Panc1 (cell line): ENCODE measurements around the gene RBMX. TPM values are rescaled to one million over a fixed set of nuclear protein-coding genes. Genes with fewer than 3 reads are reported as not detected.

Source experiments
- ATAC-seq: fragments of 200-7000 bp; cut with Tn5 transposase; 2 replicates; pipeline ENCODE4 v1.9.1; 2020; ENCODE audit warnings: mild to moderate bottlenecking, moderate library complexity
- BruUV-seq: library from RNA; stranded (reverse); fragments of 400-500 nt; replicated peaks from 2 replicates; lab custom pipeline; 2021; lab: Mats Ljungman, UMichigan
- CTCF ChIA-PET: fragments of 300-600 bp; sonication (Branson Sonifier 250); formaldehyde crosslinking; loops from one replicate; lab custom pipeline; 2022; ENCODE audit warnings: antibody characterized with exemption; lab: Charles Lee
- POLR2A ChIA-PET: fragments of 300-600 bp; sonication (Branson Sonifier 250); formaldehyde crosslinking; loops from one replicate; lab custom pipeline; 2022; ENCODE audit warnings: antibody characterized with exemption; lab: Charles Lee
- DNase-seq: peaks from one replicate; pipeline ENCODE4 v3.0.0-alpha.2; 2010; ENCODE audit warnings: low read depth, low spot score
- H3K27ac ChIP-seq: 2 replicates; pipeline ENCODE4 v1.5.1; 2011; ENCODE audit warnings: mild to moderate bottlenecking, low read length, inconsistent platforms
- H3K27me3 ChIP-seq: fragments of 200-500 bp; sonication (Bioruptor generic); 2 replicates; pipeline ENCODE4 v1.6.0; 2014; ENCODE audit warnings: low read length, inconsistent platforms; ENCODE audit not compliant: control insufficient read depth, insufficient read depth
- H3K36me3 ChIP-seq: fragments of 200-500 bp; sonication (Bioruptor generic); 2 replicates; pipeline ENCODE4 v1.5.1; 2014; ENCODE audit warnings: inconsistent platforms, mild to moderate bottlenecking, low read length, moderate library complexity; ENCODE audit not compliant: control insufficient read depth, insufficient read depth
- H3K4me1 ChIP-seq: 2 replicates; pipeline ENCODE4 v1.5.1; 2011; ENCODE audit warnings: inconsistent platforms, mild to moderate bottlenecking, low read length, moderate library complexity; ENCODE audit not compliant: control insufficient read depth, insufficient read depth
- H3K4me3 ChIP-seq, 2 experiments: 2 replicates each; pipeline ENCODE4 v1.5.1; 2011 to 2012; ENCODE audit warnings: low read depth in 2 of 2, low read length in 2 of 2, mild to moderate bottlenecking in 2 of 2, inconsistent platforms in 1 of 2, moderate library complexity in 1 of 2
- H3K9me3 ChIP-seq: fragments of 200-500 bp; sonication (Bioruptor generic); 2 replicates; pipeline ENCODE4 v1.5.1; 2014; ENCODE audit warnings: low read depth, mild to moderate bottlenecking, inconsistent platforms, low read length, moderate library complexity; ENCODE audit not compliant: control insufficient read depth, insufficient read depth
- CTCF ChIP-seq: fragments of 450-650 bp; IDR thresholded peaks from 2 replicates; pipeline ENCODE4 v1.5.1; 2017; ENCODE audit warnings: mild to moderate bottlenecking
- POLR2AphosphoS5 ChIP-seq: IDR thresholded peaks from 2 replicates; pipeline ENCODE4 v1.6.1; 2012; ENCODE audit warnings: mild to moderate bottlenecking, low read depth, low read length, moderate library complexity
- REST ChIP-seq, 2 experiments: IDR thresholded peaks; 2 replicates each; pipeline ENCODE4 v1.6.1; 2011 to 2012; ENCODE audit warnings: low read depth in 2 of 2, control low read depth in 1 of 2, low read length in 1 of 2, mild to moderate bottlenecking in 1 of 2, moderate library complexity in 1 of 2; ENCODE audit not compliant: insufficient read depth in 1 of 2
- SIN3A ChIP-seq: IDR thresholded peaks from 2 replicates; pipeline ENCODE4 v1.6.1; 2012; ENCODE audit warnings: low read depth, mild to moderate bottlenecking, low read length, moderate library complexity, borderline replicate concordance; ENCODE audit not compliant: insufficient read depth
- TCF7L2 ChIP-seq: IDR thresholded peaks from 2 replicates; pipeline ENCODE4 v1.6.1; 2011; ENCODE audit warnings: mild to moderate bottlenecking, low read depth, low read length, inconsistent platforms
- in situ Hi-C: cut with HindIII; loops from 2 replicates; pipeline ENCODE4 v1.10.0; 2016; ENCODE audit warnings: low sequenced_read_pairs, low pct_unique_long_range_greater_than_20kb
- intact Hi-C: fragments of 100-400 bp; cut with micrococcal nuclease; formaldehyde crosslinking; loops from one replicate; pipeline ENCODE4 v1.10.0; 2022; ENCODE audit not compliant: unreplicated experiment
- total RNA-seq: library from RNA; stranded (reverse); gene quantifications from one replicate; pipeline ENCODE4 v1.2.1, GENCODE V29; 2021; ENCODE audit not compliant: unreplicated experiment

The RBMX gene
- total RNA-seq, 1 experiment from 2014 or later = 239 TPM

- no peak overlapping the region for H3K27ac ChIP-seq
- in situ Hi-C loops (no loop called here), intact Hi-C loops (loop anchor here (10.0 kb wide), 1 partner anchor 141 kb away; no protein-coding TSS in a partner anchor)
- BruUV-seq = no TSS peak
- TF ChIP-seq CTCF (no peak), POLR2AphosphoS5 (no peak), SIN3A (no peak), REST (IDR thresholded peaks at IDR 0.05; ENCODE audit: insufficient read depth in 1 of 2, low read depth in 2 of 2, low read length in 1 of 2) (no peak), TCF7L2 (no peak)
- no peaks in the 10 kb centered on the region for H3K9me3 ChIP-seq
- ATAC-seq (no peak), DNase-seq (no peak)
- no peaks in the 10 kb centered on the region for H3K27me3 ChIP-seq
- H3K4me1 ChIP-seq = no peaks in the 10 kb centered on the region
- ChIA-PET CTCF (no interaction called here), POLR2A (interaction anchor here (0.6 kb wide), 1 partner anchor 1779 kb away, joined by 5 read pairs; no protein-coding TSS in a partner anchor)
- no peak overlapping the region for H3K4me3 ChIP-seq
- peaks cover 7% of the 10 kb centered on the region for H3K36me3 ChIP-seq
Measured at GRCh38 chrX:136856050-136856449, 24.5 kb downstream of the RBMX start.

GRCh38 chrX:136851526-136851925 lies 29.0 kb downstream of the RBMX start:
- Histone ChIP-seq H3K9me3 (no peaks in the 10 kb centered on the region), H3K27me3 (no peaks in the 10 kb centered on the region), H3K4me1 (no peaks in the 10 kb centered on the region), H3K27ac (no peak overlapping the region), H3K4me3 (no peak overlapping the region), H3K36me3 (peaks cover 7% of the 10 kb centered on the region)
- in situ Hi-C loops (no loop called here), intact Hi-C loops (loop anchor here (10.0 kb wide), 1 partner anchor 137 kb away; no protein-coding TSS in a partner anchor)
- ChIA-PET CTCF (no interaction called here), POLR2A (no interaction called here)
- TF ChIP-seq SIN3A = no peak
- no peak for TF ChIP-seq POLR2AphosphoS5
- no peak for TF ChIP-seq CTCF
- no peak for TF ChIP-seq TCF7L2
- TF ChIP-seq REST (IDR thresholded peaks at IDR 0.05; ENCODE audit: insufficient read depth in 1 of 2, low read depth in 2 of 2, low read length in 1 of 2) = no peak
- BruUV-seq = no TSS peak
- no peak for ATAC-seq
- no peak for DNase-seq
